Measurements from ENCODE around the gene TK2. TPM values are rescaled to one million over a fixed set of nuclear protein-coding genes. Genes with fewer than 3 reads are reported as not detected.
"Not testable (repeated sequence)": the region's sequence is repeated elsewhere in the genome, so short reads cannot be mapped to it uniquely, and the experiment has no call there.

TK2 gene
- total RNA-seq, 1 experiment from 2014 or later: 5.0 TPM

DNA sequence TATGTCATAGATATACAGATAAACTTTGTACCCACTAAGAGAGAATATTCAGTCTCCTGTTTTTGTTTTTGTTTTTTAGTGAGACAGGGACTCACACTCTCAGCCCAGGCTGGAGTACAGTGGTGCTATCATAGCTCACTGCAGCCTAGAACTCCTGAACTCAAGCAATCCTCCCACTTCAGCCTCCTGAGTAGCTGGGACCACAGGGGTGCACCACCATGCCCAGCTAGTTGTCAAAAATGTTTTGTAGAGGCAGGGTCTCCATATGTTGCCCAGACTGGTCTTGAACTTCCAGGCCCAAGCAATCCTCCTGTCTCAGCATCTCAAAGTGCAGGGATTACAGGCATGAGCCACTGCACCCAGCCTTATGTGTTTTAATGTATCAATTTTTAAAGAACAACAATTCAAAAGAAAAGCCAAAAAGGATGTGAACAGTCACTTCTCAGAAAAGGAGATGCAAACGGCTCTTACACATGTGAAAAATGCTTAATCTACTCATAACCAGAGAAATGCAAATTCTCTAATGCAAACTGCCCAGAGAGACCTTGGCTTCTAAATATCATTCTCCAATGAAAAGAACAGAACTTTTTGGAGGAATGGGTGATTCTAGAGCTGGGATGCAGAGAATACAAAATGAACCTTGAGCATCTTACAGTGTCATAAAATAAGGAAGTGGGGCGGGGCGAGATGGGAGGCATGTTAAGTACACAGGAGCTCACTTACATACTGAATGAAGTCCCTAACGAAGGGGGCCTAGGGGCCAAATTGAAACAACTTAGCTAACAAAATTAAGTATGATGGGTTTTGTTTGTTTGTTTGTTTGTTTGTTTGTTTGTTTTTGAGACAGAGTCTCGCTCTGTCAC is 47.3 kb upstream of the TK2 start (continued):
- TF ChIP-seq, protein P1, sequence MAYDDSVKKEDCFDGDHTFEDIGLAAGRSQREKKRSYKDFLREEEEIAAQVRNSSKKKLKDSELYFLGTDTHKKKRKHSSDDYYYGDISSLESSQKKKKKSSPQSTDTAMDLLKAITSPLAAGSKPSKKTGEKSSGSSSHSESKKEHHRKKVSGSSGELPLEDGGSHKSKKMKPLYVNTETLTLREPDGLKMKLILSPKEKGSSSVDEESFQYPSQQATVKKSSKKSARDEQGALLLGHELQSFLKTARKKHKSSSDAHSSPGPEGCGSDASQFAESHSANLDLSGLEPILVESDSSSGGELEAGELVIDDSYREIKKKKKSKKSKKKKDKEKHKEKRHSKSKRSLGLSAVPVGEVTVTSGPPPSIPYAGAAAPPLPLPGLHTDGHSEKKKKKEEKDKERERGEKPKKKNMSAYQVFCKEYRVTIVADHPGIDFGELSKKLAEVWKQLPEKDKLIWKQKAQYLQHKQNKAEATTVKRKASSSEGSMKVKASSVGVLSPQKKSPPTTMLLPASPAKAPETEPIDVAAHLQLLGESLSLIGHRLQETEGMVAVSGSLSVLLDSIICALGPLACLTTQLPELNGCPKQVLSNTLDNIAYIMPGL (CRISPR knock-in tag; IDR thresholded peaks at IDR 0.05): no peak
- TF ChIP-seq CREM (CRISPR knock-in tag; IDR thresholded peaks at IDR 0.05): no peak
- no peak for TF ChIP-seq NFE2L1 (CRISPR knock-in tag; IDR thresholded peaks at IDR 0.05)
- TF ChIP-seq IRF2 (CRISPR knock-in tag; IDR thresholded peaks at IDR 0.05; ENCODE audit: borderline replicate concordance, low read depth): no peak
- TF ChIP-seq NR3C1 (CRISPR knock-in tag; conservative IDR thresholded peaks at IDR 0.05; ENCODE audit: low read depth): no peak
- no peak for TF ChIP-seq ZNF263 (CRISPR knock-in tag; IDR thresholded peaks at IDR 0.05; ENCODE audit: low read depth)
- TF ChIP-seq MXD4 (CRISPR knock-in tag; IDR thresholded peaks at IDR 0.05; ENCODE audit: borderline replicate concordance): no peak
- no peak for TF ChIP-seq EMX1 (CRISPR knock-in tag; IDR thresholded peaks at IDR 0.05)
- TF ChIP-seq NR1H2 (CRISPR knock-in tag; IDR thresholded peaks at IDR 0.05): no peak
- TF ChIP-seq CREB1 (CRISPR knock-in tag; IDR thresholded peaks at IDR 0.05): no peak

DNA sequence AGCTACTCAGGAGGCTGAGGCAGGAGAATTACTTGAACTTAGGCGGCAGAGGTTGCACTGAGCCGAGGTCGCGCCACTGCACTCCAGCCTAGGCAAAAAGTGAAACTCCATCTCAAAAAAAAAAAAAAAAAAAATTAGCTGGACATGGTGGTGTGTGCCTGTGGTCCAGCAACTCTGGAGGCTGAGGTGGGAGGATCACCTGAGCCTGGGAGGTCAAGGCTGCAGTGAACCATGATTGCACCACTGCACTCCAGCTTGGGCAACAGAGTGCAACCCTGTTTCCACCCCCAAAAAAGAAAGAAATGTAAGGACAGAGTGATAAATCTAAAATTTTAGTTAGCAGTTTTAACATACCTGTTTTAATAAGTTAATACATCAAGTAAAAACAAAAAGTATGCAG is 46.6 kb upstream of the TK2 start:
- H3K36me3 Mint-ChIP-seq; H3K27me3 Mint-ChIP-seq (ENCODE audit: low read depth); H3K27ac Mint-ChIP-seq; H3K4me3 Mint-ChIP-seq; H3K4me1 Mint-ChIP-seq; POLR2A ChIA-PET; H3K9me3 Mint-ChIP-seq; ATAC-seq; DNase-seq (ENCODE audit: low spot score): not testable (repeated sequence)
- CTCF ChIA-PET: interaction anchor here (3.4 kb wide), 1 partner anchor 12 kb away, joined by 14 read pairs; no protein-coding TSS in a partner anchor

DNA sequence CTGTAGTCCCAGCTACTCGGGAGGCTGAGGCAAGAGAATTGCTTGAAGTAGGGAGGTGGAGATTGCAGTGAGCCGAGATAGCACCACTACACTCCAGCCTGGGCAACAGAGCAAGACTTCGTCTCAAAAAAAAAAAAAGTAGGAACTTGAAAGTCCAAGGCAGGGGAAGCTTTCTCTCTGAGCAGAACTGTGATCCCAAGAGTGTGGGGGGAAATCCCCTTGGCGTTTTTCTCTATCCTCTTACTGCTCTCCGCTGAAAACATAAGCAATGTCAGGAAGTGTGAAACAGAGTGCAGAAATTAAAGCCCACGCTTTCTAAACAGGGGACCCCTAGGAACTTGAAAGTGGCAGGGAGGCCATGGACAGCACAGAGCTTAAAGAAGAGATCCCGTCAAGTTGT is 44.8 kb upstream of the TK2 start:
- H3K4me1 Mint-ChIP-seq: peaks cover 5% of the 10 kb centered on the region; the same call in 1 of the 2 replicates
- no peak overlapping the region for H3K4me3 Mint-ChIP-seq
- DNase-seq (ENCODE audit: low spot score) (no peak), ATAC-seq (no peak)
- ChIA-PET CTCF (interaction anchor here (1.0 kb wide), 1 partner anchor 14 kb away, joined by 4 read pairs; no protein-coding TSS in a partner anchor), POLR2A (no interaction called here)
- H3K27ac Mint-ChIP-seq: no peak overlapping the region
- H3K36me3 Mint-ChIP-seq: no peaks in the 10 kb centered on the region
- H3K9me3 Mint-ChIP-seq: no peaks in the 10 kb centered on the region
- TF ChIP-seq FOXP1 (CRISPR knock-in tag; IDR thresholded peaks at IDR 0.05; ENCODE audit: borderline replicate concordance) (no peak), ATF1 (CRISPR knock-in tag; IDR thresholded peaks at IDR 0.05) (no peak), HMGA2 (CRISPR knock-in tag; IDR thresholded peaks at IDR 0.05) (no peak), ZNF317 (CRISPR knock-in tag; IDR thresholded peaks at IDR 0.05; ENCODE audit: borderline replicate concordance, low read depth) (no peak), MXD4 (CRISPR knock-in tag; IDR thresholded peaks at IDR 0.05; ENCODE audit: borderline replicate concordance) (no peak), SP1 (CRISPR knock-in tag; conservative IDR thresholded peaks at IDR 0.05) (no peak)
- TF ChIP-seq, protein P2, sequence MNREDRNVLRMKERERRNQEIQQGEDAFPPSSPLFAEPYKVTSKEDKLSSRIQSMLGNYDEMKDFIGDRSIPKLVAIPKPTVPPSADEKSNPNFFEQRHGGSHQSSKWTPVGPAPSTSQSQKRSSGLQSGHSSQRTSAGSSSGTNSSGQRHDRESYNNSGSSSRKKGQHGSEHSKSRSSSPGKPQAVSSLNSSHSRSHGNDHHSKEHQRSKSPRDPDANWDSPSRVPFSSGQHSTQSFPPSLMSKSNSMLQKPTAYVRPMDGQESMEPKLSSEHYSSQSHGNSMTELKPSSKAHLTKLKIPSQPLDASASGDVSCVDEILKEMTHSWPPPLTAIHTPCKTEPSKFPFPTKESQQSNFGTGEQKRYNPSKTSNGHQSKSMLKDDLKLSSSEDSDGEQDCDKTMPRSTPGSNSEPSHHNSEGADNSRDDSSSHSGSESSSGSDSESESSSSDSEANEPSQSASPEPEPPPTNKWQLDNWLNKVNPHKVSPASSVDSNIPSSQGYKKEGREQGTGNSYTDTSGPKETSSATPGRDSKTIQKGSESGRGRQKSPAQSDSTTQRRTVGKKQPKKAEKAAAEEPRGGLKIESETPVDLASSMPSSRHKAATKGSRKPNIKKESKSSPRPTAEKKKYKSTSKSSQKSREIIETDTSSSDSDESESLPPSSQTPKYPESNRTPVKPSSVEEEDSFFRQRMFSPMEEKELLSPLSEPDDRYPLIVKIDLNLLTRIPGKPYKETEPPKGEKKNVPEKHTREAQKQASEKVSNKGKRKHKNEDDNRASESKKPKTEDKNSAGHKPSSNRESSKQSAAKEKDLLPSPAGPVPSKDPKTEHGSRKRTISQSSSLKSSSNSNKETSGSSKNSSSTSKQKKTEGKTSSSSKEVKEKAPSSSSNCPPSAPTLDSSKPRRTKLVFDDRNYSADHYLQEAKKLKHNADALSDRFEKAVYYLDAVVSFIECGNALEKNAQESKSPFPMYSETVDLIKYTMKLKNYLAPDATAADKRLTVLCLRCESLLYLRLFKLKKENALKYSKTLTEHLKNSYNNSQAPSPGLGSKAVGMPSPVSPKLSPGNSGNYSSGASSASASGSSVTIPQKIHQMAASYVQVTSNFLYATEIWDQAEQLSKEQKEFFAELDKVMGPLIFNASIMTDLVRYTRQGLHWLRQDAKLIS (CRISPR knock-in tag; IDR thresholded peaks at IDR 0.05; ENCODE audit: borderline replicate concordance): no peak
- TF ChIP-seq, protein P3, sequence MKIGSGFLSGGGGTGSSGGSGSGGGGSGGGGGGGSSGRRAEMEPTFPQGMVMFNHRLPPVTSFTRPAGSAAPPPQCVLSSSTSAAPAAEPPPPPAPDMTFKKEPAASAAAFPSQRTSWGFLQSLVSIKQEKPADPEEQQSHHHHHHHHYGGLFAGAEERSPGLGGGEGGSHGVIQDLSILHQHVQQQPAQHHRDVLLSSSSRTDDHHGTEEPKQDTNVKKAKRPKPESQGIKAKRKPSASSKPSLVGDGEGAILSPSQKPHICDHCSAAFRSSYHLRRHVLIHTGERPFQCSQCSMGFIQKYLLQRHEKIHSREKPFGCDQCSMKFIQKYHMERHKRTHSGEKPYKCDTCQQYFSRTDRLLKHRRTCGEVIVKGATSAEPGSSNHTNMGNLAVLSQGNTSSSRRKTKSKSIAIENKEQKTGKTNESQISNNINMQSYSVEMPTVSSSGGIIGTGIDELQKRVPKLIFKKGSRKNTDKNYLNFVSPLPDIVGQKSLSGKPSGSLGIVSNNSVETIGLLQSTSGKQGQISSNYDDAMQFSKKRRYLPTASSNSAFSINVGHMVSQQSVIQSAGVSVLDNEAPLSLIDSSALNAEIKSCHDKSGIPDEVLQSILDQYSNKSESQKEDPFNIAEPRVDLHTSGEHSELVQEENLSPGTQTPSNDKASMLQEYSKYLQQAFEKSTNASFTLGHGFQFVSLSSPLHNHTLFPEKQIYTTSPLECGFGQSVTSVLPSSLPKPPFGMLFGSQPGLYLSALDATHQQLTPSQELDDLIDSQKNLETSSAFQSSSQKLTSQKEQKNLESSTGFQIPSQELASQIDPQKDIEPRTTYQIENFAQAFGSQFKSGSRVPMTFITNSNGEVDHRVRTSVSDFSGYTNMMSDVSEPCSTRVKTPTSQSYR (CRISPR knock-in tag; IDR thresholded peaks at IDR 0.05): no peak
- TF ChIP-seq, protein P4, sequence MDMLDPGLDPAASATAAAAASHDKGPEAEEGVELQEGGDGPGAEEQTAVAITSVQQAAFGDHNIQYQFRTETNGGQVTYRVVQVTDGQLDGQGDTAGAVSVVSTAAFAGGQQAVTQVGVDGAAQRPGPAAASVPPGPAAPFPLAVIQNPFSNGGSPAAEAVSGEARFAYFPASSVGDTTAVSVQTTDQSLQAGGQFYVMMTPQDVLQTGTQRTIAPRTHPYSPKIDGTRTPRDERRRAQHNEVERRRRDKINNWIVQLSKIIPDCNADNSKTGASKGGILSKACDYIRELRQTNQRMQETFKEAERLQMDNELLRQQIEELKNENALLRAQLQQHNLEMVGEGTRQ (CRISPR knock-in tag; IDR thresholded peaks at IDR 0.05): no peak
- TF ChIP-seq, protein P5, sequence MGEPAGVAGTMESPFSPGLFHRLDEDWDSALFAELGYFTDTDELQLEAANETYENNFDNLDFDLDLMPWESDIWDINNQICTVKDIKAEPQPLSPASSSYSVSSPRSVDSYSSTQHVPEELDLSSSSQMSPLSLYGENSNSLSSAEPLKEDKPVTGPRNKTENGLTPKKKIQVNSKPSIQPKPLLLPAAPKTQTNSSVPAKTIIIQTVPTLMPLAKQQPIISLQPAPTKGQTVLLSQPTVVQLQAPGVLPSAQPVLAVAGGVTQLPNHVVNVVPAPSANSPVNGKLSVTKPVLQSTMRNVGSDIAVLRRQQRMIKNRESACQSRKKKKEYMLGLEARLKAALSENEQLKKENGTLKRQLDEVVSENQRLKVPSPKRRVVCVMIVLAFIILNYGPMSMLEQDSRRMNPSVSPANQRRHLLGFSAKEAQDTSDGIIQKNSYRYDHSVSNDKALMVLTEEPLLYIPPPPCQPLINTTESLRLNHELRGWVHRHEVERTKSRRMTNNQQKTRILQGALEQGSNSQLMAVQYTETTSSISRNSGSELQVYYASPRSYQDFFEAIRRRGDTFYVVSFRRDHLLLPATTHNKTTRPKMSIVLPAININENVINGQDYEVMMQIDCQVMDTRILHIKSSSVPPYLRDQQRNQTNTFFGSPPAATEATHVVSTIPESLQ (CRISPR knock-in tag; IDR thresholded peaks at IDR 0.05): no peak
- H3K27me3 Mint-ChIP-seq (ENCODE audit: low read depth): no peaks in the 10 kb centered on the region
